OCI-LY1 (cell line): Measurements from ENCODE around the gene PAM.

Experiments
- H2AFZ ChIP-seq: fragments of 200-600 bp; sonication (generic), shearing (Covaris generic); 2 replicates; pipeline ENCODE4 v1.6.0; 2014; ENCODE audit warnings: antibody characterized with exemption, mild to moderate bottlenecking, low read length
- H3F3A ChIP-seq: fragments of 200-600 bp; sonication (generic), shearing (Covaris generic); 2 replicates; pipeline ENCODE4 v1.6.0; 2014; ENCODE audit warnings: mild to moderate bottlenecking, antibody characterized with exemption, low read length, moderate library complexity; ENCODE audit not compliant: insufficient read depth
- H3K27ac ChIP-seq: fragments of 200-600 bp; sonication (generic); 2 replicates; pipeline ENCODE4 v1.5.1; 2014; ENCODE audit warnings: low read length, mixed run types, mild to moderate bottlenecking, low read depth; ENCODE audit not compliant: poor library complexity, severe bottlenecking
- H3K27me3 ChIP-seq: fragments of 200-600 bp; sonication (generic); 2 replicates; pipeline ENCODE4 v1.6.0; 2014; ENCODE audit warnings: antibody characterized with exemption, mild to moderate bottlenecking, low read length, moderate library complexity; ENCODE audit not compliant: insufficient read depth
- H3K36me3 ChIP-seq: fragments of 200-600 bp; sonication (generic); 2 replicates; pipeline ENCODE4 v1.6.1; 2014; ENCODE audit warnings: mild to moderate bottlenecking, antibody characterized with exemption, low read length, moderate library complexity, mixed read lengths; ENCODE audit not compliant: insufficient read depth
- H3K4me1 ChIP-seq: fragments of 200-600 bp; sonication (generic); 2 replicates; pipeline ENCODE4 v1.5.1; 2014; ENCODE audit warnings: mild to moderate bottlenecking, low read length, moderate library complexity; ENCODE audit not compliant: insufficient read depth, severe bottlenecking
- H3K4me2 ChIP-seq: fragments of 200-600 bp; sonication (generic), shearing (Covaris generic); 2 replicates; pipeline ENCODE4 v1.6.1; 2014; ENCODE audit warnings: low read length
- H3K4me3 ChIP-seq: fragments of 200-600 bp; sonication (generic); 2 replicates; pipeline ENCODE4 v1.5.1; 2014; ENCODE audit warnings: low read length, low read depth, mild to moderate bottlenecking, mixed read lengths; ENCODE audit not compliant: poor library complexity, severe bottlenecking
- H3K79me2 ChIP-seq: fragments of 200-600 bp; shearing (Covaris generic); 2 replicates; pipeline ENCODE4 v1.6.1; 2016; ENCODE audit warnings: mixed run types, low read length, mixed read lengths; ENCODE audit not compliant: insufficient read depth
- H3K9ac ChIP-seq: fragments of 200-600 bp; sonication (generic), shearing (Covaris generic); 2 replicates; pipeline ENCODE4 v1.6.1; 2014; ENCODE audit warnings: mild to moderate bottlenecking, low read length, mixed read lengths
- H3K9me2 ChIP-seq: fragments of 200-600 bp; sonication (generic), shearing (Covaris generic); 2 replicates; pipeline ENCODE4 v1.6.1; 2014; ENCODE audit warnings: low read depth, mild to moderate bottlenecking, low read length, mixed read lengths
- H3K9me3 ChIP-seq: fragments of 200-600 bp; shearing (Covaris generic); 2 replicates; pipeline ENCODE4 v1.6.1; 2014; ENCODE audit warnings: low read length, mixed read lengths
- H4K20me1 ChIP-seq: fragments of 200-600 bp; sonication (generic), shearing (Covaris generic); 2 replicates; pipeline ENCODE4 v1.6.0; 2016; ENCODE audit warnings: mild to moderate bottlenecking, low read length; ENCODE audit not compliant: insufficient read depth
- EZH2 ChIP-seq: fragments of 200-600 bp; sonication (generic), shearing (Covaris generic); IDR thresholded peaks from 2 replicates; pipeline ENCODE4 v1.8.0; 2017; ENCODE audit warnings: borderline replicate concordance, mixed run types, mild to moderate bottlenecking, antibody characterized with exemption, low read length, moderate library complexity, mixed read lengths
- TF ChIP-seq, protein P1 (sequence below): fragments of 200-600 bp; sonication (generic), shearing (Covaris generic); IDR thresholded peaks from 2 replicates; pipeline ENCODE4 v1.5.1; 2017; ENCODE audit warnings: mild to moderate bottlenecking, antibody characterized with exemption, low read length, moderate library complexity, mixed read lengths

The PAM gene

DNA sequence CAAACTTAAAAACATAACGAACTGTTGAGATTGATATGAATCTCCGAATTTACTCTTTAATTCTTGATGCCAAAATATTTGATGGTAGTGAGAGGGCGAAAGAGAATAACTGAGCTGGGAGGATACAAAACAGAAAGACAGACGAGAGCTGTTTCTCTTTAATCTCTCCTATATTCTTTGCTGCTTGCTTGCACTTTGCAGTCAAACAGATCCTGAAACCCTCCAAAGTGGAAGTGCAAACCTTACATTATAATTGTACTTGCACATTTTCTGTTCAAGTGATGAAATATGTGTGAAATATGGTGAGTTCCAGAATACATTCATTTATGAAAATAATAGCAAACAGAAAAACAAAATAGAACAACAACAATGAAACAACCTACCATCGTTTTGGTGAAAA is 63.8 kb downstream of the PAM start:
- no peaks in the 10 kb centered on the region for H3K27me3 ChIP-seq
- H3K27ac ChIP-seq: no peak overlapping the region
- H4K20me1 ChIP-seq: no peaks in the 10 kb centered on the region
- H3K4me2 ChIP-seq: no peak overlapping the region
- no peak overlapping the region for H3K9ac ChIP-seq
- no peaks in the 10 kb centered on the region for H3K4me1 ChIP-seq
- H2AFZ ChIP-seq: no peak overlapping the region
- no peak overlapping the region for H3K4me3 ChIP-seq
- no peaks in the 10 kb centered on the region for H3K36me3 ChIP-seq
- H3K79me2 ChIP-seq: no peaks in the 10 kb centered on the region
- H3K9me3 ChIP-seq: no peaks in the 10 kb centered on the region
- no peaks in the 10 kb centered on the region for H3F3A ChIP-seq
- no peak for TF ChIP-seq EZH2
- TF ChIP-seq, protein P1, sequence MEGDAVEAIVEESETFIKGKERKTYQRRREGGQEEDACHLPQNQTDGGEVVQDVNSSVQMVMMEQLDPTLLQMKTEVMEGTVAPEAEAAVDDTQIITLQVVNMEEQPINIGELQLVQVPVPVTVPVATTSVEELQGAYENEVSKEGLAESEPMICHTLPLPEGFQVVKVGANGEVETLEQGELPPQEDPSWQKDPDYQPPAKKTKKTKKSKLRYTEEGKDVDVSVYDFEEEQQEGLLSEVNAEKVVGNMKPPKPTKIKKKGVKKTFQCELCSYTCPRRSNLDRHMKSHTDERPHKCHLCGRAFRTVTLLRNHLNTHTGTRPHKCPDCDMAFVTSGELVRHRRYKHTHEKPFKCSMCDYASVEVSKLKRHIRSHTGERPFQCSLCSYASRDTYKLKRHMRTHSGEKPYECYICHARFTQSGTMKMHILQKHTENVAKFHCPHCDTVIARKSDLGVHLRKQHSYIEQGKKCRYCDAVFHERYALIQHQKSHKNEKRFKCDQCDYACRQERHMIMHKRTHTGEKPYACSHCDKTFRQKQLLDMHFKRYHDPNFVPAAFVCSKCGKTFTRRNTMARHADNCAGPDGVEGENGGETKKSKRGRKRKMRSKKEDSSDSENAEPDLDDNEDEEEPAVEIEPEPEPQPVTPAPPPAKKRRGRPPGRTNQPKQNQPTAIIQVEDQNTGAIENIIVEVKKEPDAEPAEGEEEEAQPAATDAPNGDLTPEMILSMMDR: no peak
- H3K9me2 ChIP-seq: no peaks in the 10 kb centered on the region

DNA sequence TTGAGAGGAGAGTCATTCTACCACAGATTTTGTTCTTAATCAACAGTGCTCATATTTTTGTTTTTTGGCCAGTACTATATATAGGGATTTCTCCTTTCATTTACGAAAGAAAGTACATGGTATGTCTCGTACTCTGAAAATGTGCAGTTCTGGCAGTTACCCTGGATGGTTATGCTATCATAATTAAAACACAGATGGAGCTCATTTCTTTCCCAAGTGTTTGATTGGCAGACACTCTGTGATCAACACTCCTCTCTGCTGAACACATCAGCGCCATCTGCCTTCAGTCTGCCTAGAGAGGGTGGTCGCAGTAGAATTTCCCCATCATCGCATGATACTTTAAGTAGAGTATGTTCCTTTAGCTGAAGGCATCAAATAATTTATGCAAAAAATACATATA is 64.5 kb downstream of the PAM start:
- H3K36me3 ChIP-seq: no peaks in the 10 kb centered on the region
- H3K4me3 ChIP-seq: no peak overlapping the region
- H3K9me2 ChIP-seq: no peaks in the 10 kb centered on the region
- no peak overlapping the region for H3K27ac ChIP-seq
- no peaks in the 10 kb centered on the region for H3K79me2 ChIP-seq
- H3K9ac ChIP-seq: no peak overlapping the region
- H3K4me2 ChIP-seq: no peak overlapping the region
- H2AFZ ChIP-seq: no peak overlapping the region
- H3K27me3 ChIP-seq: no peaks in the 10 kb centered on the region
- TF ChIP-seq, protein P1: no peak
- no peak for TF ChIP-seq EZH2
- no peaks in the 10 kb centered on the region for H3K9me3 ChIP-seq
- no peaks in the 10 kb centered on the region for H4K20me1 ChIP-seq
- no peaks in the 10 kb centered on the region for H3K4me1 ChIP-seq
- H3F3A ChIP-seq: no peaks in the 10 kb centered on the region

DNA sequence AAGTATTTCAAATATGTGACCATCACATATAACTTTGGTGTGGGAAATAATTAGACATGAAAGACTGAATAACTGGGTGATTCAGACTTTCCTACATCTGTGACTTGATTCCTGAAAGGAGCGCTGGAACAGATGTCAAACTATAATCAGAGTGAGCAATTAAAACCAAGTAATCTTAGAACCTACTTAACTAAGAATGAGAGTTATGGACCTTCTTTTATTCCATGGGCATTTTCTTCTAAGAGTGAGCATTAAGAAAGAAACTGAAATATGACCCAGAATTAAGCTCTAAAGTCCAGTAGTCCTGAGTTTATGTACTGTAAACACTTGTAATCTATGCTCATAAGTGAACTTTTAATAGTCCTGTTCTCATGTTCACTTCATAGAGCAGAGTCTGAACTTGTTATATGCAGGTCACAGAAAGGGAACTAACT is 68.4 kb downstream of the PAM start:
- TF ChIP-seq, protein P1: no peak
- TF ChIP-seq EZH2: no peak
- H4K20me1 ChIP-seq: no peaks in the 10 kb centered on the region

More for the DNA sequence above, 68.4 kb downstream of the PAM start:
- H3K4me3 ChIP-seq: no peak overlapping the region
- H3K27ac ChIP-seq: no peak overlapping the region
- no peaks in the 10 kb centered on the region for H3K9me2 ChIP-seq
- no peak overlapping the region for H3K9ac ChIP-seq
- H3K4me2 ChIP-seq: no peak overlapping the region
- no peaks in the 10 kb centered on the region for H3K36me3 ChIP-seq
- H3K9me3 ChIP-seq: no peaks in the 10 kb centered on the region
- no peaks in the 10 kb centered on the region for H3K27me3 ChIP-seq
- no peaks in the 10 kb centered on the region for H3K4me1 ChIP-seq
- H2AFZ ChIP-seq: no peak overlapping the region
- no peaks in the 10 kb centered on the region for H3F3A ChIP-seq
- H3K79me2 ChIP-seq: no peaks in the 10 kb centered on the region
